ENCODE measurements around the gene NEK4.
"Not testable (repeated sequence)": the region's sequence is repeated elsewhere in the genome, so short reads cannot be mapped to it uniquely, and the experiment has no call there.

NEK4 gene

GRCh38 chr3:52679199-52679538, 91.6 kb downstream of the NEK4 start (continued):
- no peak for TF ChIP-seq ZFP41 (tag by site-specific recombination; IDR thresholded peaks at IDR 0.05; ENCODE audit: borderline replicate concordance)

DNA sequence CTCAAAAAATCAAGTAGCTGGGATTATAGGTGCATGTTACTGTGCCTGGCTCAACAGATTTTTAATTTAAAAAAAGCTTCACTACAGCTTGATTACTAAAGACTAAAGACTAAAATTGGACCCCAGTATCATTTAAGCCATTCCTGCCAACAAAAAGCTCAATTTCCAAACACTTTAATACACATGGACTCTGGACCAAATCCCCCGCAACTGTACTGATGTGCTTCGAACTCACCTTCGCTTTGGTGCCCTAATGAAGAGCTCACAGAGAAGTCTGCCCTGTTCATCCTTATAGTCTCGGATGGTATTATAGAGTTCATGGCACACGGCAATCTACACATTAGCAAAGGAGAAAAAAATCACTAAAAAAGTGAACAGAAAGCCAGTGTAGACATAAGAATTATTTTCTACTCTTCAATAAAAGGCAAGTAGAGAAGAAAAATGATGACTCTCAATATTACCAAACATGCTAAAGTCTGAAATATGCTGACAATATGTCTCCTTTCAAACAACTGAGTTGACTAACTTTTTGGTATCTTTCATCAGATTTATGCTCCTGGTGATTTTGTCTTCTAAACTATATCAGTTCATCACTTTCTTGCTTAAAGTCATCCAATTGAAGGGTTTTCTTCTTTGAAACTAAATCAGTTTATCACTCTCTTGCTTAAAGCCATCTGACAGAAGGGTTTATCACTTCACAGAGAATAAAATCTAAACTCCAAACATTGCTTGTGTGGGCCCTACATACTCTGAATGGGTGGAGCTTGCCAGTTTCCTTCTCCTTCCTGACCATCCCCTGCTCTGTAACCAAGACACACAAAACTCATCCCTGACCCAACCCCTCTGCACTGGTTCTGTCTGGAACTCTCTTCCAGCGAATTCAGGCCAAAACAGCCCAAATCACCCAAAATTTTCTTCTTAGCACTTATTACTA, 92.2 kb downstream of the NEK4 start:
- no peak overlapping the region for H3K4me3 ChIP-seq (ENCODE audit: low read depth, low read length)
- no peaks in the 10 kb centered on the region for H3K4me1 ChIP-seq (ENCODE audit: control insufficient read depth, insufficient read depth, low read length)
- H3K9me3 ChIP-seq (ENCODE audit: control insufficient read depth, insufficient read depth, low read depth, low read length): no peaks in the 10 kb centered on the region
- POLR2A ChIA-PET: no interaction called here
- peaks cover 9 to 70% of the 10 kb centered on the region in 2 experiments for H3K36me3 ChIP-seq (ENCODE audit: control insufficient read depth in 2 of 2, insufficient read depth in 1 of 2, low read length in 2 of 2)
- TF ChIP-seq, protein P1, sequence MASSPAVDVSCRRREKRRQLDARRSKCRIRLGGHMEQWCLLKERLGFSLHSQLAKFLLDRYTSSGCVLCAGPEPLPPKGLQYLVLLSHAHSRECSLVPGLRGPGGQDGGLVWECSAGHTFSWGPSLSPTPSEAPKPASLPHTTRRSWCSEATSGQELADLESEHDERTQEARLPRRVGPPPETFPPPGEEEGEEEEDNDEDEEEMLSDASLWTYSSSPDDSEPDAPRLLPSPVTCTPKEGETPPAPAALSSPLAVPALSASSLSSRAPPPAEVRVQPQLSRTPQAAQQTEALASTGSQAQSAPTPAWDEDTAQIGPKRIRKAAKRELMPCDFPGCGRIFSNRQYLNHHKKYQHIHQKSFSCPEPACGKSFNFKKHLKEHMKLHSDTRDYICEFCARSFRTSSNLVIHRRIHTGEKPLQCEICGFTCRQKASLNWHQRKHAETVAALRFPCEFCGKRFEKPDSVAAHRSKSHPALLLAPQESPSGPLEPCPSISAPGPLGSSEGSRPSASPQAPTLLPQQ (tag by site-specific recombination; IDR thresholded peaks at IDR 0.05): 0 out of 2 replicates have a peak, but pooled peaks have one; percentile 43
- TF ChIP-seq IKZF3 (tag by site-specific recombination; IDR thresholded peaks at IDR 0.05): no peak
- H3K27ac ChIP-seq (ENCODE audit: extremely low read depth, low read depth, low read length): no peak overlapping the region
- CTCF ChIA-PET: no interaction called here

GRCh38 chr3:52676201-52676600, 94.5 kb downstream of the NEK4 start:
- POLR2A ChIA-PET; H3K4me3 ChIP-seq (ENCODE audit: low read depth, low read length); H3K4me1 ChIP-seq (ENCODE audit: control insufficient read depth, insufficient read depth, low read length); H3K27ac ChIP-seq (ENCODE audit: extremely low read depth, low read depth, low read length); CTCF ChIA-PET; H3K9me3 ChIP-seq (ENCODE audit: control insufficient read depth, insufficient read depth, low read depth, low read length): not testable (repeated sequence)
- H3K36me3 ChIP-seq (ENCODE audit: control insufficient read depth in 2 of 2, insufficient read depth in 1 of 2, low read length in 2 of 2): peaks cover 9 to 75% of the 10 kb centered on the region in 2 experiments

DNA sequence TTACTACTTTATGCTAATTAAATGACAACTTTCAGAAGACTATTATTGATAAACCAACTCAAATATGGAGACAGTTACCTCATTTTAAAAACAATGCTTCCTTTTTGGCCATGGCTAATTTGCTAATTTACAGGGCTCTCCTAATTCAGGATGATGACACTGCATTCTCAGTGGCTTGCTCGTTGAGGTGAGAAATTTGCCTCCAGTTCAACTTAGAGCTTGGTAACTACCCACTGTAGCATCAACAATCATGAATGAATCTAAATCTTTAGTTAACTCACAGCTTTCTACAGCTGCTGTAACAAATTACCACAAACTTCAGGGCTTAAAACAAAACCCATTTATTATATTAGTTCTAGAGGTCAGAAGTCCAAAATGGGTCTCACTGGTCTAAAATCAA, 99.1 kb downstream of the NEK4 start:
- H3K4me1 ChIP-seq (ENCODE audit: control insufficient read depth, insufficient read depth, low read length): no peaks in the 10 kb centered on the region
- H3K9me3 ChIP-seq (ENCODE audit: control insufficient read depth, insufficient read depth, low read depth, low read length): no peaks in the 10 kb centered on the region
- ChIA-PET POLR2A (no interaction called here), CTCF (interaction anchor here (1.6 kb wide), 1 partner anchor 244 kb away, joined by 4 read pairs; no protein-coding TSS in a partner anchor)
- H3K27ac ChIP-seq (ENCODE audit: extremely low read depth, low read depth, low read length): no peak overlapping the region
- H3K4me3 ChIP-seq (ENCODE audit: low read depth, low read length): no peak overlapping the region
- H3K36me3 ChIP-seq (ENCODE audit: control insufficient read depth in 2 of 2, insufficient read depth in 1 of 2, low read length in 2 of 2): peaks cover 2 to 61% of the 10 kb centered on the region in 2 experiments
- TF ChIP-seq ZNF37A (tag by site-specific recombination; IDR thresholded peaks at IDR 0.05) (no peak), ZNF555 (tag by site-specific recombination; conservative IDR thresholded peaks at IDR 0.05) (no peak), ZNF549 (tag by site-specific recombination; IDR thresholded peaks at IDR 0.05) (no peak), ZNF571 (tag by site-specific recombination; IDR thresholded peaks at IDR 0.05) (no peak), ZNF426 (tag by site-specific recombination; IDR thresholded peaks at IDR 0.05) (no peak), PATZ1 (tag by site-specific recombination; IDR thresholded peaks at IDR 0.05) (no peak), TSHZ1 (tag by site-specific recombination; IDR thresholded peaks at IDR 0.05; ENCODE audit: borderline replicate concordance) (no peak), HOXD13 (CRISPR knock-in tag; IDR thresholded peaks at IDR 0.05; ENCODE audit: borderline replicate concordance) (no peak), ZFP41 (tag by site-specific recombination; IDR thresholded peaks at IDR 0.05; ENCODE audit: borderline replicate concordance) (no peak), ZNF175 (tag by site-specific recombination; IDR thresholded peaks at IDR 0.05) (no peak), ZNF830 (tag by site-specific recombination; IDR thresholded peaks at IDR 0.05; ENCODE audit: low read depth) (no peak), ZNF837 (tag by site-specific recombination; IDR thresholded peaks at IDR 0.05) (no peak)
- TF ChIP-seq, protein P2, sequence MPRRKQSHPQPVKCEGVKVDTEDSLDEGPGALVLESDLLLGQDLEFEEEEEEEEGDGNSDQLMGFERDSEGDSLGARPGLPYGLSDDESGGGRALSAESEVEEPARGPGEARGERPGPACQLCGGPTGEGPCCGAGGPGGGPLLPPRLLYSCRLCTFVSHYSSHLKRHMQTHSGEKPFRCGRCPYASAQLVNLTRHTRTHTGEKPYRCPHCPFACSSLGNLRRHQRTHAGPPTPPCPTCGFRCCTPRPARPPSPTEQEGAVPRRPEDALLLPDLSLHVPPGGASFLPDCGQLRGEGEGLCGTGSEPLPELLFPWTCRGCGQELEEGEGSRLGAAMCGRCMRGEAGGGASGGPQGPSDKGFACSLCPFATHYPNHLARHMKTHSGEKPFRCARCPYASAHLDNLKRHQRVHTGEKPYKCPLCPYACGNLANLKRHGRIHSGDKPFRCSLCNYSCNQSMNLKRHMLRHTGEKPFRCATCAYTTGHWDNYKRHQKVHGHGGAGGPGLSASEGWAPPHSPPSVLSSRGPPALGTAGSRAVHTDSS (tag by site-specific recombination; IDR thresholded peaks at IDR 0.05): no peak
- TF ChIP-seq, protein P3, sequence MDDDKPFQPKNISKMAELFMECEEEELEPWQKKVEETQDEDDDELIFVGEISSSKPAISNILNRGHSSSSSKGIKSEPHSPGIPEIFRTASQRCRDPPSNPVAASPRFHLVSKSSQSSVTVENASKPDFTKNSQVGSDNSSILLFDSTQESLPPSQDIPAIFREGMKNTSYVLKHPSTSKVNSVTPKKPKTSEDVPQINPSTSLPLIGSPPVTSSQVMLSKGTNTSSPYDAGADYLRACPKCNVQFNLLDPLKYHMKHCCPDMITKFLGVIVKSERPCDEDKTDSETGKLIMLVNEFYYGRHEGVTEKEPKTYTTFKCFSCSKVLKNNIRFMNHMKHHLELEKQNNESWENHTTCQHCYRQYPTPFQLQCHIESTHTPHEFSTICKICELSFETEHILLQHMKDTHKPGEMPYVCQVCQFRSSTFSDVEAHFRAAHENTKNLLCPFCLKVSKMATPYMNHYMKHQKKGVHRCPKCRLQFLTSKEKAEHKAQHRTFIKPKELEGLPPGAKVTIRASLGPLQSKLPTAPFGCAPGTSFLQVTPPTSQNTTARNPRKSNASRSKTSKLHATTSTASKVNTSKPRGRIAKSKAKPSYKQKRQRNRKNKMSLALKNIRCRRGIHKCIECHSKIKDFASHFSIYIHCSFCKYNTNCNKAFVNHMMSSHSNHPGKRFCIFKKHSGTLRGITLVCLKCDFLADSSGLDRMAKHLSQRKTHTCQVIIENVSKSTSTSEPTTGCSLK (tag by site-specific recombination; IDR thresholded peaks at IDR 0.05): no peak
